OCI-LY1 (cell line): ENCODE results near the gene PHF19.

ENCODE experiments used
- EZH2 ChIP-seq: fragments of 200-600 bp; sonication (generic), shearing (Covaris generic); IDR thresholded peaks from 2 replicates; pipeline ENCODE4 v1.8.0; 2017; ENCODE audit warnings: borderline replicate concordance, mixed run types, mild to moderate bottlenecking, antibody characterized with exemption, low read length, moderate library complexity, mixed read lengths
- TF ChIP-seq, protein P1 (sequence below): fragments of 200-600 bp; sonication (generic), shearing (Covaris generic); IDR thresholded peaks from 2 replicates; pipeline ENCODE4 v1.5.1; 2017; ENCODE audit warnings: mild to moderate bottlenecking, antibody characterized with exemption, low read length, moderate library complexity, mixed read lengths

DNA sequence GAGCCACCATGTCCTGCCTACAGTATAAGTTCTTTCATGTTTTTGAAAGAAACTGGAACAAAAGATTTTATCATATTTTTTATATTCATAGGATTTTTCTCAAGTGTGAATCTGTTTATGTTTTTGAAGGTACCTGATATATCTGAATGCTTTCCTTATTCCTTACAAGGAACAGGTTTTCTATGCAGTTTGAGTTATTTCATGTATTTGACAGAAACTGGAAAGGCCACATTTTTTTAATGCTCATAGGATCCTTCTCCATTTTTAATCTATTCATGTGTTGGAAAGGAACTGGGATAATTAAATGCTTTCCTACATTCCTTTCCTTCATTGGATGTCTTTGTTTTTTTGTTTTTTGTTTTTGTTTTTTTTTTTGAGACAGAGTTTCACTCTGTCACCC is 68.1 kb downstream of the PHF19 start:
- TF ChIP-seq, protein P1, sequence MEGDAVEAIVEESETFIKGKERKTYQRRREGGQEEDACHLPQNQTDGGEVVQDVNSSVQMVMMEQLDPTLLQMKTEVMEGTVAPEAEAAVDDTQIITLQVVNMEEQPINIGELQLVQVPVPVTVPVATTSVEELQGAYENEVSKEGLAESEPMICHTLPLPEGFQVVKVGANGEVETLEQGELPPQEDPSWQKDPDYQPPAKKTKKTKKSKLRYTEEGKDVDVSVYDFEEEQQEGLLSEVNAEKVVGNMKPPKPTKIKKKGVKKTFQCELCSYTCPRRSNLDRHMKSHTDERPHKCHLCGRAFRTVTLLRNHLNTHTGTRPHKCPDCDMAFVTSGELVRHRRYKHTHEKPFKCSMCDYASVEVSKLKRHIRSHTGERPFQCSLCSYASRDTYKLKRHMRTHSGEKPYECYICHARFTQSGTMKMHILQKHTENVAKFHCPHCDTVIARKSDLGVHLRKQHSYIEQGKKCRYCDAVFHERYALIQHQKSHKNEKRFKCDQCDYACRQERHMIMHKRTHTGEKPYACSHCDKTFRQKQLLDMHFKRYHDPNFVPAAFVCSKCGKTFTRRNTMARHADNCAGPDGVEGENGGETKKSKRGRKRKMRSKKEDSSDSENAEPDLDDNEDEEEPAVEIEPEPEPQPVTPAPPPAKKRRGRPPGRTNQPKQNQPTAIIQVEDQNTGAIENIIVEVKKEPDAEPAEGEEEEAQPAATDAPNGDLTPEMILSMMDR: no peak
- TF ChIP-seq EZH2: no peak
